Ovary (tissue), 9 donors: Measurements from ENCODE around the gene KDELR3. TPM values are rescaled to one million over a fixed set of nuclear protein-coding genes. Genes with fewer than 3 reads are reported as not detected.
A peak's percentile ranks its signal among the peaks of the same experiment; 100 is the strongest.

Experiments
- DNase-seq, 5 donors: peaks; one replicate each; pipeline ENCODE4 v3.0.0-alpha.2; 2019 to 2020
- H3K27ac ChIP-seq, 2 donors: fragments of 200-600 bp; one replicate each; pipeline versions ENCODE4 v1.5.1 to v1.8.0; 2019 to 2022
- H3K27me3 ChIP-seq: fragments of 200-600 bp; one replicate; pipeline ENCODE4 v1.8.0; 2022
- H3K36me3 ChIP-seq: fragments of 200-600 bp; sonication (generic); one replicate; pipeline ENCODE4 v1.5.1; 2019
- H3K4me1 ChIP-seq: one replicate; pipeline ENCODE4 v1.8.1; 2013; ENCODE audit warnings: mild to moderate bottlenecking, moderate library complexity; ENCODE audit not compliant: insufficient read depth
- H3K4me3 ChIP-seq: fragments of 200-600 bp; sonication (generic); one replicate; pipeline ENCODE4 v1.5.1; 2017
- H3K9me3 ChIP-seq, 2 donors: fragments of 200-600 bp in 1 of 2; sonication (generic) in 1 of 2; one replicate each; pipeline versions ENCODE4 v1.5.1 to v1.8.1; 2013 to 2019; ENCODE audit warnings: mild to moderate bottlenecking in 1 of 2, moderate library complexity in 1 of 2
- EP300 ChIP-seq: sonication (generic); formaldehyde crosslinking; IDR thresholded peaks from one replicate; pipeline ENCODE4 v1.6.1; 2017; ENCODE audit warnings: antibody characterized with exemption
- POLR2A ChIP-seq: fragments of 450-650 bp; IDR thresholded peaks from one replicate; pipeline ENCODE4 v1.6.1; 2017; ENCODE audit warnings: antibody characterized with exemption, mild to moderate bottlenecking, moderate library complexity
- WGBS, 3 donors: extraction: QIAGEN DNeasy Blood & Tissue Kit in 1 of 3; methylation state at CpG; one replicate each; pipeline versions ENCODE4 v1.1.5 to v1.1.7; 2013 to 2017; 5-methylcytosine and 5-hydroxymethylcytosine counted together
- intact Hi-C, 4 donors: fragments of 100-400 bp; cut with DNase I; formaldehyde crosslinking; loops; one replicate each; pipeline versions ENCODE4 v1.11.0 to v1.15.1; 2022 to 2023
- polyA plus RNA-seq, 2 donors: library from polyadenylated mRNA; stranded (reverse); fragments of 200-250 nt in 1 of 2; fragments of 350-450 nt in 1 of 2; fragmentation: Illumina TruSeq in 1 of 2; extraction: RNeasy Lipid Tissue Mini Kit (QIAGEN cat#74804) in 1 of 2; gene quantifications; one replicate each; pipeline ENCODE4 v1.2.3, GENCODE V29; 2013 to 2014
- total RNA-seq, 7 donors: library from RNA; depleted of rRNA in 2 of 7; stranded (reverse); fragments of >200 nt in 2 of 7; fragmentation: NEBNext Ultra II Directional in 3 of 7; extraction: Animal tissue kit (Norgen Biotek cat#: 25700) in 3 of 7; gene quantifications; one replicate each; pipeline versions ENCODE4 v1.1.0 to v1.2.4, GENCODE V29; 2016 to 2023
- TF ChIP-seq, protein P1 (sequence below), 3 donors: fragments of 450-650 bp in 2 of 3; fragments of 200-600 bp in 1 of 3; IDR thresholded peaks; one replicate each; pipeline versions ENCODE4 v1.5.1 to v1.8.0; 2016 to 2022; ENCODE audit warnings: antibody characterized with exemption in 3 of 3, mild to moderate bottlenecking in 1 of 3
- donor health status: DM: no; HTN: no; CAD: no; lungs with moderate emphysema.
- donor health status: DM: no; HTN: no; CAD: no.
- donor health status: Bipolar disorder and iron deficiency.
- donor health status: DM: yes; HTN: yes; CAD: no.
- donor health status: DM: no; HTN: no; CAD: no.
- donor health status: DM: yes; HTN: yes; CAD: no.

Gene KDELR3
- total and polyA plus RNA-seq, 9 donors, result 0.81 to 26.9 (median 2.4) TPM

DNA sequence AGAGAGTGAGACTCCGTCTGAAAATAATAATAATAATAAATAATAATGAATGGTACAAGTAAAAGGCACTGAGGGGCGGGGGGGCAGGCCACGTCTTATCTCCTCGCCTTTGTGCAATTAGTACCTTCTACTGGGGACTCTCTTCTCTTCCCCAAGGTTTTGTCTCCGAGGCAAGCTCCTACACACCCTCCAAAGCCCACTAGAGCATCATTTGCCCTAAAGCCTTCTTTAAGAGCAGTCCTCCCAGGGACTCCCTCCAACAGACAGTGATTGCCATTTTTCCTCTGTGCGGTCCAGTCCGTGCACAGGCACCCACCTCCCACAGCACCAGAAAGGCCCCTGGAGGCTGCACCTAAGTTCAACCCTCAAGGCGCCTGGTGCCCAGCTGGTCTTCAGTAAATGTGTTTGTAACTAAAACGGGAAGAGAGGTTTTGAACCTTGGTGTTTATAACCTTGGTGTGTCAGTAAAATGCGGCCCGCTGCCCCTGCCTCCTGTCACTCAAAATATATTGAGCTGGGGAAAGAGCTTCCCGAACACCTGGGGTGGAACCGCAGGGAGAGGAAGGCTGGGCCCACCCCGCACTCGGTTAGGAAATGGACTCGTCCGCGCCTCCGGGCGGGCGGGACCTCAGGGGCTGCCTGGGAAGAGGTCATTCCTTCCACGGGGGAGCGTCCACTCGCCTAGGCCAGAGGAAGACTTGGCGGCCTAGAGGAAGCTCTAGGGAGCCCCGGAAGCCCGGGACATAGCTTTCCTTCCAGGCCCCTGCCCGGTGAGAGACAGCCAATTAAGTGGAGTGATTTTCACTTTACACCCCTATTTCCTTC is 4.7 kb upstream of the KDELR3 start:
- peak in 1 of 5 donors; percentile 44 for DNase-seq
- H3K27me3 ChIP-seq, result no peaks in the 10 kb centered on the region
- intact Hi-C loops, result no loop called here

GRCh38 chr22:38464992-38465672 is 2.8 kb upstream of the KDELR3 start:
- Histone ChIP-seq H3K27me3 (no peaks in the 10 kb centered on the region), H3K27ac (no peak overlapping the region), H3K9me3 (no peaks in the 10 kb centered on the region), H3K4me3 (no peak overlapping the region), H3K36me3 (no peaks in the 10 kb centered on the region), H3K4me1 (peaks cover 10% of the 10 kb centered on the region)
- no peak for DNase-seq
- intact Hi-C loops, result no loop called here
- TF ChIP-seq, protein P1, sequence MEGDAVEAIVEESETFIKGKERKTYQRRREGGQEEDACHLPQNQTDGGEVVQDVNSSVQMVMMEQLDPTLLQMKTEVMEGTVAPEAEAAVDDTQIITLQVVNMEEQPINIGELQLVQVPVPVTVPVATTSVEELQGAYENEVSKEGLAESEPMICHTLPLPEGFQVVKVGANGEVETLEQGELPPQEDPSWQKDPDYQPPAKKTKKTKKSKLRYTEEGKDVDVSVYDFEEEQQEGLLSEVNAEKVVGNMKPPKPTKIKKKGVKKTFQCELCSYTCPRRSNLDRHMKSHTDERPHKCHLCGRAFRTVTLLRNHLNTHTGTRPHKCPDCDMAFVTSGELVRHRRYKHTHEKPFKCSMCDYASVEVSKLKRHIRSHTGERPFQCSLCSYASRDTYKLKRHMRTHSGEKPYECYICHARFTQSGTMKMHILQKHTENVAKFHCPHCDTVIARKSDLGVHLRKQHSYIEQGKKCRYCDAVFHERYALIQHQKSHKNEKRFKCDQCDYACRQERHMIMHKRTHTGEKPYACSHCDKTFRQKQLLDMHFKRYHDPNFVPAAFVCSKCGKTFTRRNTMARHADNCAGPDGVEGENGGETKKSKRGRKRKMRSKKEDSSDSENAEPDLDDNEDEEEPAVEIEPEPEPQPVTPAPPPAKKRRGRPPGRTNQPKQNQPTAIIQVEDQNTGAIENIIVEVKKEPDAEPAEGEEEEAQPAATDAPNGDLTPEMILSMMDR (IDR thresholded peaks at IDR 0.05), result no peak
- TF ChIP-seq POLR2A, result no peak
- 74 to 83% (median 82%) methylated on average over 10 of the region's 10 CpGs for WGBS, 3 donors

More for the DNA sequence above, 4.7 kb upstream of the KDELR3 start:
- H3K4me1 ChIP-seq, result peaks cover 8% of the 10 kb centered on the region
- no peaks in the 10 kb centered on the region for H3K9me3 ChIP-seq
- H3K4me3 ChIP-seq, result no peak overlapping the region
- TF ChIP-seq EP300 (no peak), POLR2A (no peak)
- TF ChIP-seq, protein P1 (IDR thresholded peaks at IDR 0.05), result no peak
- WGBS, 3 donors, result 27 to 34% (median 27%) methylated on average over 28 of the region's 28 CpGs
- no peaks in the 10 kb centered on the region for H3K36me3 ChIP-seq
- no peak overlapping the region for H3K27ac ChIP-seq

DNA sequence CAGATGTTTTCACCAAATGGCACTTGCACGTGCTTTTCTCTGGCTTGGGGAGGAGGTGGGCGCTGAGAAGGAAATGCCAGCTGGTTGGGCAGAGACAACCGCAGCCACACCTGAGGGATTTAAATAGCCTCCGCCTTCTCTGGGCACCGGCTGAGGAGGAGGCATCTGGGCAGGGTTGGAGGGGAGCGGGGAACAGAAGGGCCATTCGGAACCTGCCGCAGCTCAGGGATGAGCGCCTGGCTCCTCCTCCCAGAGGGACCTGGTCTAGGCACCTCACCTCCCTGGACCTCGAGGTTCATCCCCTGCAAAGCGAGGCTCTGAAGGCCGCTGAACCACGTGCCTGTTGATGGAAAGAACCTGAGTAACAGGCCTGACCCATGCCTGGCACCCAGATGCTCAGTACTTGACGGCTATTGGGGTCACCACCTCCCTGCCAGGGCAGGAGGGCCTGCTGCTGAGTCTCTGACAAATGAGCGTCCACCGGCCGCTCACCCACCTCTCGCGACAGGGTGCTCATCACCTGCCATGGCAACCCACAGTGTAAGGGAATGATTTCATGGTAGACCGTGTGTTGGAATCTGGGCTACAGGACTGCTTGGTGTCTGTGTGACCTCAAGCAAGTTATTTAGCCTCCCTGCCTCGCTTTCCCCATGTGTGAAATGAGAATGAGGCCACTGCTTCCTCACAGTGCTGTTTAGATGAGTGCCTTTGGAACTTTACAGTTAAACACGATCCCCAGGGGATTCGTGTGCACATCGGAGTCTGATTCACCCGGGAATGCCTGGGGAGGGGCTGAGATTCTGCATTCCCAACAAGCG is 2.0 kb upstream of the KDELR3 start:
- no peak overlapping the region for H3K27ac ChIP-seq
- WGBS, 3 donors, result 70 to 76% (median 74%) methylated on average over 26 of the region's 26 CpGs
- H3K27me3 ChIP-seq, result no peaks in the 10 kb centered on the region
- intact Hi-C loops, result no loop called here
- H3K4me3 ChIP-seq, result no peak overlapping the region
- peak in 1 of 5 donors; percentile 21 for DNase-seq
- no peaks in the 10 kb centered on the region for H3K9me3 ChIP-seq
- no peaks in the 10 kb centered on the region for H3K36me3 ChIP-seq
- TF ChIP-seq, protein P1 (IDR thresholded peaks at IDR 0.05), result no peak
- no peak for TF ChIP-seq POLR2A
- no peak for TF ChIP-seq EP300
- peaks cover 10% of the 10 kb centered on the region for H3K4me1 ChIP-seq

DNA sequence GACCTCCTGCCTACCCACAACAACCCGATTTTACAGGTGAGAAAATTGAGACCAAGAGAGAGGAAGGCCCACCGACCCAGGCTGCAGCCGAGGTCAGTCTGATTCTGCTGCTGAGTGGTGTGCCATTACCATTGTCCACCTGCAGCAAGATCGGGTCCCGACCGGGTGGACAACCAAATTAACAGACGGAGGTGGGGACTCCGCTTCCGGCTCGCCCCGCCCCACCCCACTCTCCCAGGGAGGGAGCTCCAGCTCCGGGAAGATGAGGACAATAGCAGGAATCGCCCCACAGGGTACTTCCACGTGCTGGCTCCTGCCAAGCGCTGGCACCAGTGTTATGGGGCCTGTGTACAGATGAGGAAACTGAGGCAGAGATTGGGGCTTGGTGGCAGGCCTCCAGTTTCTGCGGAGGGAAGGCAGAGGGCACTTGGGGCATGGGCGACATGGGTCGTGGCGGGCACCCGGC is 425 bp upstream of the KDELR3 start:
- Histone ChIP-seq H3K27me3 (no peaks in the 10 kb centered on the region), H3K4me1 (peaks cover 5% of the 10 kb centered on the region), H3K36me3 (no peaks in the 10 kb centered on the region), H3K4me3 (peak overlapping the region; percentile 47), H3K9me3 (no peaks in the 10 kb centered on the region), H3K27ac (no peak overlapping the region)
- 5 to 8% (median 8%) methylated on average over 17 to 20 of the region's 20 CpGs for WGBS, 3 donors
- intact Hi-C loops, result no loop called here
- DNase-seq, result peak in 1 of 5 donors; percentile 38
- TF ChIP-seq POLR2A (no peak), EP300 (no peak)
- TF ChIP-seq, protein P1 (IDR thresholded peaks at IDR 0.05), result no peak
